ENCODE results near the gene TAAR5. TPM values are rescaled to one million over a fixed set of nuclear protein-coding genes. Genes with fewer than 3 reads are reported as not detected.

The TAAR5 gene
- total RNA-seq, 1 donor from 2014 or later = not detected

GRCh38 chr6:132623106-132623845, 33.7 kb upstream of the TAAR5 start:
- TF ChIP-seq, protein P1, sequence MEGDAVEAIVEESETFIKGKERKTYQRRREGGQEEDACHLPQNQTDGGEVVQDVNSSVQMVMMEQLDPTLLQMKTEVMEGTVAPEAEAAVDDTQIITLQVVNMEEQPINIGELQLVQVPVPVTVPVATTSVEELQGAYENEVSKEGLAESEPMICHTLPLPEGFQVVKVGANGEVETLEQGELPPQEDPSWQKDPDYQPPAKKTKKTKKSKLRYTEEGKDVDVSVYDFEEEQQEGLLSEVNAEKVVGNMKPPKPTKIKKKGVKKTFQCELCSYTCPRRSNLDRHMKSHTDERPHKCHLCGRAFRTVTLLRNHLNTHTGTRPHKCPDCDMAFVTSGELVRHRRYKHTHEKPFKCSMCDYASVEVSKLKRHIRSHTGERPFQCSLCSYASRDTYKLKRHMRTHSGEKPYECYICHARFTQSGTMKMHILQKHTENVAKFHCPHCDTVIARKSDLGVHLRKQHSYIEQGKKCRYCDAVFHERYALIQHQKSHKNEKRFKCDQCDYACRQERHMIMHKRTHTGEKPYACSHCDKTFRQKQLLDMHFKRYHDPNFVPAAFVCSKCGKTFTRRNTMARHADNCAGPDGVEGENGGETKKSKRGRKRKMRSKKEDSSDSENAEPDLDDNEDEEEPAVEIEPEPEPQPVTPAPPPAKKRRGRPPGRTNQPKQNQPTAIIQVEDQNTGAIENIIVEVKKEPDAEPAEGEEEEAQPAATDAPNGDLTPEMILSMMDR (IDR thresholded peaks at IDR 0.05; ENCODE audit: borderline replicate concordance) = no peak
- H3K4me1 ChIP-seq = no peaks in the 10 kb centered on the region
- intact Hi-C loops (cut with micrococcal nuclease) = no loop called here
- H3K4me3 ChIP-seq = no peak overlapping the region
- no peak for DNase-seq
- H3K27ac ChIP-seq (replicated peaks) = no peak overlapping the region
- H3K27me3 ChIP-seq (ENCODE audit: low read depth) = peaks cover 25% of the 10 kb centered on the region
- no peaks in the 10 kb centered on the region for H3K36me3 ChIP-seq
- peaks cover 19% of the 10 kb centered on the region for H3K9me3 ChIP-seq (replicated peaks)

DNA sequence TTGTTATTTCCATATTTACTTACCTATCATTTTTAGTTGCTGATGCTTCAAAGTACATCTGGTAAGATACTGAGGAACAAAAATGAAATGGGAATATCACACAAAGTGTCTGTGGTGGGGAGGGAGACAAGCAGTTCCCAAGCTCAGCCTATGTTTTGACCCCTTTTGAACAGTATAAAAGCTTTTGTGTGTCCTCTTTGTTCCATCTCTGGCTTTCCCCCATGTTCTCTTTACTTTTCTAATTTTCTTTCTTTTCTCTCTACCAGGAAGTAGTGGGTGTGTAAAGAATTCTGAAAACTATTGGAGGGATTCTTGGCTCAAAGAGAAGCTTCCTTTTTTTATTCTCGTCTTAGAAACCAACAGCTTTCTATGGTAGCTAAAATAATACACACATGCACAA, 27.1 kb upstream of the TAAR5 start:
- peaks cover 9% of the 10 kb centered on the region for H3K27me3 ChIP-seq (ENCODE audit: low read depth)
- no peaks in the 10 kb centered on the region for H3K4me1 ChIP-seq
- H3K9me3 ChIP-seq (replicated peaks) = no peaks in the 10 kb centered on the region
- no peak overlapping the region for H3K4me3 ChIP-seq
- H3K36me3 ChIP-seq = no peaks in the 10 kb centered on the region
- TF ChIP-seq, protein P1 (IDR thresholded peaks at IDR 0.05; ENCODE audit: borderline replicate concordance) = no peak
- no peak overlapping the region for H3K27ac ChIP-seq (replicated peaks)
- intact Hi-C loops (cut with micrococcal nuclease) = no loop called here
- DNase-seq = no peak

GRCh38 chr6:132614554-132614953, 25.0 kb upstream of the TAAR5 start:
- Histone ChIP-seq H3K36me3 (no peaks in the 10 kb centered on the region), H3K9me3 (replicated peaks) (no peaks in the 10 kb centered on the region), H3K4me1 (no peaks in the 10 kb centered on the region), H3K27me3 (ENCODE audit: low read depth) (peaks cover 9% of the 10 kb centered on the region), H3K27ac (replicated peaks) (no peak overlapping the region), H3K4me3 (no peak overlapping the region)
- TF ChIP-seq, protein P1 (IDR thresholded peaks at IDR 0.05; ENCODE audit: borderline replicate concordance) = no peak
- intact Hi-C loops (cut with micrococcal nuclease) = no loop called here
- no peak for DNase-seq

DNA sequence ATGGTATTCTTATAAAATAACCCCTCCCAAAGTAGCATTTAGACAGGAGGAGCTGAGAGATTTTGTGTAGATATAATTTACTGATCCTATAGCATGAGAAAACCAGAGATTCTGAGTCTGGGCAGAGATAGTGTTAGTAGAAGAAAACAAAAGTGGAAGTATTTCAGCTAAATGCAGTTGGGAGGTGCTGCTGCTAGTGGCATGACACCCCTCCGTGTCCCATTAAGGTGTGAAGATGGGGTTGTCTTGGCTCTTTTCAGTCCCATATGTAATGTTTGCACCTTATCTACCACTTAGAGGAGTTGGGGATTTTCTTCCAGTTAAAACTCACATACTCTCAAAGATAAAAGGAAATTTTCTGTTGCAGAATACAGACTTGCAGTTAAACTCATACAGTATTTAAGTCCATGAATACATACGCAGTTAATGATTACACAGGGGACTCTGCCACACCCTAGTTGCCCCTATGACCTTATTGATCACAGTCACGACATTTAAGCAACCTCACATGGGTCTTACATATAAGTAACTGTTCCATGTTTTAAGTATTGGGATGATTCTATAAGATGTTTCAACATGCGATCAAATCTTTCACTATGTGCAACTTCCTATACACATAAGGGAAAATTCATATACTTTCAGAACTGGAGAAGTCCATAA, 23.0 kb upstream of the TAAR5 start:
- intact Hi-C loops (cut with micrococcal nuclease) = no loop called here
- DNase-seq = no peak
- H3K9me3 ChIP-seq (replicated peaks) = no peaks in the 10 kb centered on the region

DNA sequence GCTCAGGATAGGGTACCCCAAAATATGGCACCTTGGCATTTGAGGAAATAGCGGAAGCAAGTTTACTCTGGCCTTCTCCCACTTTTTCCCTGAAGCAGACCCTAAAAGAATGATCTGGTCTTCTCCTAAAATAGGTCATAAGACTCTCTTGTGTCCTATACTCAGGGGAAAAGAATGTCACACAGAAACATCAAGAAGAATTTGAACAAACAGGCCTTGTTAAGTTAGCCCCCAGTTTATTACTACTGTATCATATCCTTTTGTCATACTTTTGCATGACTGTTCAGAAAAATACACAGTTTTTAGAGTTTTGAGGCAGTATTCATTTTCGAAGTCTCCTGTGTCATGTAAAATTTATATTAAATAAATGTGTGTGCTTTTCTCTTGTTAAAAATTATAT, 22.1 kb upstream of the TAAR5 start:
- Histone ChIP-seq H3K36me3 (no peaks in the 10 kb centered on the region), H3K4me3 (no peak overlapping the region), H3K4me1 (no peaks in the 10 kb centered on the region), H3K9me3 (replicated peaks) (no peaks in the 10 kb centered on the region), H3K27me3 (ENCODE audit: low read depth) (no peaks in the 10 kb centered on the region), H3K27ac (replicated peaks) (no peak overlapping the region)
- TF ChIP-seq, protein P1 (IDR thresholded peaks at IDR 0.05; ENCODE audit: borderline replicate concordance) = no peak
- intact Hi-C loops (cut with micrococcal nuclease) = no loop called here
- no peak for DNase-seq

More for the DNA sequence above, 23.0 kb upstream of the TAAR5 start:
- Histone ChIP-seq H3K4me3 (no peak overlapping the region), H3K27me3 (ENCODE audit: low read depth) (peaks cover 4% of the 10 kb centered on the region), H3K36me3 (no peaks in the 10 kb centered on the region), H3K27ac (replicated peaks) (no peak overlapping the region), H3K4me1 (no peaks in the 10 kb centered on the region)
- TF ChIP-seq, protein P1 (IDR thresholded peaks at IDR 0.05; ENCODE audit: borderline replicate concordance) = no peak

Data from left ventricle myocardium inferior (tissue), 1 donor.